HUES64 (cell line): ENCODE measurements around the gene CRYBG1.
"Not testable (repeated sequence)": the region's sequence is repeated elsewhere in the genome, so short reads cannot be mapped to it uniquely, and the experiment has no call there.

Experiments used
- H3K27ac ChIP-seq: 2 replicates; pipeline ENCODE4 v1.7.0; 2013; ENCODE audit warnings: low read depth, low read length, inconsistent platforms
- H3K27me3 ChIP-seq: 2 replicates; pipeline ENCODE4 v1.6.1; 2013; ENCODE audit warnings: mild to moderate bottlenecking, low read length; ENCODE audit not compliant: insufficient read depth
- H3K36me3 ChIP-seq: 2 replicates; pipeline ENCODE4 v1.6.1; 2013; ENCODE audit warnings: mild to moderate bottlenecking, low read length; ENCODE audit not compliant: insufficient read depth
- H3K4me1 ChIP-seq: 2 replicates; pipeline ENCODE4 v1.6.1; 2013; ENCODE audit warnings: mild to moderate bottlenecking, low read length, moderate library complexity; ENCODE audit not compliant: insufficient read depth
- H3K4me3 ChIP-seq: 2 replicates; pipeline ENCODE4 v1.5.1; 2013; ENCODE audit warnings: mild to moderate bottlenecking, low read length, moderate library complexity
- H3K9ac ChIP-seq: 2 replicates; pipeline ENCODE4 v1.6.1; 2013; ENCODE audit warnings: mild to moderate bottlenecking, low read depth, low read length
- H3K9me3 ChIP-seq: 2 replicates; pipeline ENCODE4 v1.6.1; 2013; ENCODE audit warnings: low read depth, low read length; ENCODE audit not compliant: insufficient read depth
- WGBS: fragments of 150-250, 120-280 bp; methylation state at CpG from one replicate; pipeline ENCODE4 v1.1.7; 2013; ENCODE audit warnings: missing lambda C conversion rate; 5-methylcytosine and 5-hydroxymethylcytosine counted together

CRYBG1 gene

DNA sequence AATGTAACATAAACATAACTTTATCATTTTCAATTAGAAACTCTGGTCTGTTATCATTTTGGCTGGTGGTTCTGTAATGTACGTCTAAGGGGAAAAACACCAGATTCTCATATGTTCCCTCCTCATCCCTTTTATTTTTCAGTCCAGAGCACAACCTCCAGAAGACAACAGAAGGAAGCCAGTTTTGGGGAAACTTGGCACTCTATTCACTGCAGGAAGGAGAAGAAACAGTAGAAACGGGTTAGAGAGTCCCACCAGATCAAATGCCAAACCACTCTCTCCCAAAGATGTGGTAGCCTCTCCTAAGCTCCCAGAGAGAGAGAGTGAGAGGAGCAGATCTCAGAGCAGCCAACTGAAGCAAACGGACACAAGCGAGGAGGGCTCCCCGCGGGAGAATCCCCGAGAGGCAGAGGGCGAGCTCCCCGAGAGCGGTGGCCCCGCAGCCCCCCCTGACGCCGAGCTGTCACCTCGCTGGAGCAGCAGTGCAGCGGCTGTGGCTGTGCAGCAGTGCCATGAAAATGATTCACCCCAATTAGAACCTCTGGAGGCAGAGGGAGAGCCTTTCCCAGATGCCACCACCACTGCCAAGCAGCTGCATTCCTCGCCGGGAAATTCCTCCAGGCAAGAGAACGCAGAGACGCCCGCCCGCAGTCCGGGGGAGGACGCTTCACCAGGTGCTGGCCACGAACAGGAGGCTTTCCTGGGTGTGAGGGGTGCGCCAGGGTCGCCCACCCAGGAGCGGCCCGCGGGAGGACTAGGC is 151.0 kb downstream of the CRYBG1 start:
- H3K27me3 ChIP-seq: peaks cover 87% of the 10 kb centered on the region
- WGBS: under 1% methylated on average over 27 of the region's 29 CpGs
- H3K4me1 ChIP-seq: peaks cover 22% of the 10 kb centered on the region
- no peaks in the 10 kb centered on the region for H3K9me3 ChIP-seq
- H3K27ac ChIP-seq: no peak overlapping the region
- no peak overlapping the region for H3K9ac ChIP-seq
- no peaks in the 10 kb centered on the region for H3K36me3 ChIP-seq
- peak overlapping the region; percentile 56 for H3K4me3 ChIP-seq

DNA sequence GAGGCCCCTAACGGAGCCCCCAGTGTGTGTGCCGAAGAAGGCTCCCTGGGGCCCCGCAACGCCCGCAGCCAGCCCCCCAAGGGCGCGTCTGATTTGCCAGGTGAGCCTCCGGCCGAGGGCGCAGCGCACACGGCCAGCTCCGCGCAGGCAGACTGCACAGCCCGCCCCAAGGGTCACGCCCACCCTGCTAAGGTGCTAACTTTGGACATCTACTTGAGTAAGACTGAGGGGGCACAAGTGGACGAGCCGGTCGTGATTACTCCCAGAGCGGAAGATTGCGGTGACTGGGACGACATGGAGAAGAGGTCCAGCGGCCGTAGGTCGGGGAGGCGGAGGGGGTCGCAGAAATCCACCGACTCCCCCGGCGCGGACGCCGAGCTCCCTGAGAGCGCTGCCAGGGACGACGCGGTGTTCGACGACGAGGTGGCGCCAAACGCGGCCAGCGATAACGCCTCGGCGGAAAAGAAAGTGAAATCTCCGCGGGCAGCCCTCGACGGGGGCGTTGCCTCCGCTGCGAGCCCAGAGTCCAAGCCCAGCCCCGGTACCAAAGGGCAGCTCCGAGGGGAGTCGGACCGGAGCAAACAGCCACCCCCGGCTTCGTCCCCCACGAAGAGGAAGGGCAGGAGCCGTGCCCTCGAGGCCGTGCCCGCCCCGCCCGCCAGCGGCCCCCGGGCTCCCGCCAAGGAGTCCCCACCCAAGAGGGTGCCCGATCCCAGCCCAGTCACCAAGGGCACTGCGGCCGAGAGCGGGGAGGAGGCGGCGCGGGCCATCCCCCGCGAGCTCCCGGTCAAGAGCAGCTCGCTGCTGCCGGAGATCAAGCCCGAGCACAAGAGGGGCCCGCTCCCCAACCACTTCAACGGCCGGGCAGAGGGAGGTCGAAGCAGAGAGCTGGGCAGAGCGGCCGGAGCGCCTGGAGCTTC is 151.8 kb downstream of the CRYBG1 start:
- Histone ChIP-seq H3K36me3 (no peaks in the 10 kb centered on the region), H3K9ac (no peak overlapping the region), H3K27ac (no peak overlapping the region), H3K9me3 (no peaks in the 10 kb centered on the region), H3K4me3 (peak overlapping the region; percentile 56), H3K4me1 (peaks cover 22% of the 10 kb centered on the region), H3K27me3 (peaks cover 81% of the 10 kb centered on the region)
- WGBS: 1% methylated on average over 90 of the region's 90 CpGs

DNA sequence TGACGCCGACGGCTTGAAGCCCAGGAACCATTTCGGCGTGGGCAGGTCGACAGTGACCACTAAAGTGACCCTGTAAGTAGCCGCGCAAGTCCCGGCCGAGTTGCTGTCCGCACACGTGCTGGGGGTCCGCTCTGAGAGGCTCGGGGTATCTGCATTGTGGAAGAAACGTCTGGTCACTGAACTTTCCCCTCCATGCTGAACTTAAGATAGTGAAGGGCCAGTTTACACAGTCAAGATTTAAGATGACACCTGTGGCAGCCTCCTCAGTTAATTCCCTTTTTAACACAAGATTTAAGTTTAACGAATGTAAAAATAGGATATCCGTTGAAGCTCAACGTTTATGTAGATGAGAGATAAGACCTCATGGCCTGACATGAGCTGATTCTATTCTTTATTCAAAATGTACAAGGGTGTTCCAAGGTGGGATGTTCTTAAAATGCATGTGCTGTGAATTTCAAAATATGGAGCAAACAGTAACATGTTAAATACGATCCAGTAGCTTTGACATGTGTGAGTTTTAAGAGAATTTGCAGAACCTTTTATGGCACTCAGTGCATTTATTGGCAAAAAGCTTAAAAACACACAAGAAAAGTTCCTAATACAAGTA is 152.6 kb downstream of the CRYBG1 start:
- Histone ChIP-seq H3K9me3 (no peaks in the 10 kb centered on the region), H3K36me3 (no peaks in the 10 kb centered on the region), H3K27me3 (peaks cover 74% of the 10 kb centered on the region), H3K27ac (no peak overlapping the region), H3K4me3 (peak overlapping the region; percentile 56), H3K9ac (no peak overlapping the region), H3K4me1 (peaks cover 22% of the 10 kb centered on the region)
- 14% methylated on average over 19 of the region's 19 CpGs for WGBS

DNA sequence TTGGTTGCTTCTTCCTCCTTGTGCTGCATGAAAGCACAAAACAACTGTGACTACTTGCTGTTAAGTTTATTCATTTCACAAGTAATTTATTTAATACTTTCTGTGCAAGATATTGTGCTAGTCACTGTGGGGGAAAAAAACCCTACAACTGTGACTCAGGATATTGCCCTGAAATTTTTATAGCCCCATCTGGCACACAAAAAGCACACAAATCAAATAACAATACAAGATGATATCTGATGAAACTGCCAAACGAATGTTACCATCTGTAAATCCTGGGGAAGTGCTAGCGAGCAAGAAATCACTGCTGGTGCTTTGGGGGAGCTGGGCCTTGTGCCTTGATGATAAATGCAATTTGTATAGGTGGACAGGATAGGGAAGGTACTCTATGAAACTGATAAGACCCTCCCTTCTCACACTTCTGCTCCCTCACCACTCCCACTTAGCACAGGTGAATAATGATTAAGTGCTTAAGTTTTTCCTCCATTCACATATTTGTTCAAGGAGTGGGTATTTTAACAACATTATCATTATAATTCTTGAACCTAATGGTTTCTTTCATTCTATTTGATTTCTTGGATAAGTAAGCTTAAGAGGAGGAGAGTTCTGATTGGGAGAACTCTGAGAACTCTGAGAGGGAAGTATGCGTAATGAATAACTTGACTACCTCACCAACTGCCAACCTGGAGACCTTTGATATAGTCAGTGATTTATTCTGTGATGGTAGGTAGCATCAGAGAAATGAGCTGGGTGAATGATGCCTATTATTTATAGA is 153.5 kb downstream of the CRYBG1 start:
- peaks cover 65% of the 10 kb centered on the region for H3K27me3 ChIP-seq
- peaks cover 22% of the 10 kb centered on the region for H3K4me1 ChIP-seq
- H3K36me3 ChIP-seq: no peaks in the 10 kb centered on the region
- no peak overlapping the region for H3K9ac ChIP-seq
- H3K9me3 ChIP-seq: no peaks in the 10 kb centered on the region
- H3K27ac ChIP-seq: no peak overlapping the region
- 76% methylated on average over 3 of the region's 3 CpGs for WGBS
- H3K4me3 ChIP-seq: no peak overlapping the region

DNA sequence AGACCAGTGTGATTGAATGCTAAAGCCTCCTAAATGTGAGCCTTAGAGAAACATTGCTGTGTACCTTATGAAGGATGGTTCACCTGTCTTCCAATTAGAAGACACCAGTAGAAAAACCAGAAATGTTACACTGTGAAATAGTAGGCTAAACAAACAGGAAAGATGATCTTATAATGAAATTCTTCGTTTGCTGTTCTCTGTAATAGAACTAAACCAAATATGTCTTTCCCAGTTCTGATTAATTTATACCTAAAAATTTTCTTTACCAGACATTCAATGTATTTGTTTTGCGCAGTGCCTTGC is 154.0 kb downstream of the CRYBG1 start:
- WGBS: 90% methylated on average over 2 of the region's 2 CpGs
- H3K4me3 ChIP-seq: no peak overlapping the region
- H3K9me3 ChIP-seq: no peaks in the 10 kb centered on the region
- peaks cover 59% of the 10 kb centered on the region for H3K27me3 ChIP-seq
- peaks cover 19% of the 10 kb centered on the region for H3K4me1 ChIP-seq
- no peak overlapping the region for H3K9ac ChIP-seq
- H3K27ac ChIP-seq: no peak overlapping the region
- H3K36me3 ChIP-seq: no peaks in the 10 kb centered on the region

DNA sequence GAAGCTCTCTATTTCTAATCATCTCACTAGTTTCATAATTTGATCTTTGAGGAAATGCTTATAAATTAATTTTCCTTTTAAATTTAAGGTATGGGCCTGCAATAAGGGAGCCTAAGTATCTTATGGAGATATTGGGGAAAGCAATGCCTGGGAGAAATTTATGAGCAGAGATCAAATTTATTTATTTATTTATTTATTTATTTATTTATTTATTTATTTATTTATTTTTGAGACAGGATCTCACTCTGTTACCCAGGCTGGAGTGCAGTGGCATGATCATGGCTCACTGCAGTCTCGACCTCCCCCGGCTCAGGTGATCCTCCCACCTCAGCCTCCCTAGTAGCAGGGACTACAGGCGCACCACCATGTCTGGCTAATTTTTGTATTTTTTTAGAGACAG is 155.1 kb downstream of the CRYBG1 start:
- 88% methylated on average over 3 of the region's 3 CpGs for WGBS
- not testable (repeated sequence) for H3K9me3 ChIP-seq, H3K27ac ChIP-seq, H3K36me3 ChIP-seq, H3K4me3 ChIP-seq, H3K9ac ChIP-seq
- peaks cover 15% of the 10 kb centered on the region; the same call in 1 of the 2 replicates for H3K4me1 ChIP-seq
- H3K27me3 ChIP-seq: peaks cover 49% of the 10 kb centered on the region

DNA sequence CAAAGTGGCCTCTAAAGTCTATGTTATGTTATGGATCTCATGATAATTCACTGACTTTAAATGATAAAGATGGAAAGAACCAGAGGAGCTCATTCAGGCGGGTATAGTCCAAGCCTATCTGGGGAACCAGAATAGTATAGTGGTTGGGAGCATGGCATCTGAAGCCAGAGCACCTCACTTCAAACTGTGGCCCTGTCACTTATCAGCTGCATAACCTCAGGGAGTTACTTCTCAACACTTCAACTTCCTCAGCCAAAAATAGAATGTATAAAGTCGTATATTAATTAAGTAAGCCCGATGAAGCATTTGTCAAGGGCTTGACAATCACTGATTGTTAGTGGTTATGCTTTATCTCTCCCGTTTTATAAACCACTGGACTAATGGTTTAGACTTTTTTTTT is 156.1 kb downstream of the CRYBG1 start:
- WGBS: 69% methylated on average over 4 of the region's 4 CpGs
- peaks cover 5% of the 10 kb centered on the region; the same call in 1 of the 2 replicates for H3K4me1 ChIP-seq

DNA sequence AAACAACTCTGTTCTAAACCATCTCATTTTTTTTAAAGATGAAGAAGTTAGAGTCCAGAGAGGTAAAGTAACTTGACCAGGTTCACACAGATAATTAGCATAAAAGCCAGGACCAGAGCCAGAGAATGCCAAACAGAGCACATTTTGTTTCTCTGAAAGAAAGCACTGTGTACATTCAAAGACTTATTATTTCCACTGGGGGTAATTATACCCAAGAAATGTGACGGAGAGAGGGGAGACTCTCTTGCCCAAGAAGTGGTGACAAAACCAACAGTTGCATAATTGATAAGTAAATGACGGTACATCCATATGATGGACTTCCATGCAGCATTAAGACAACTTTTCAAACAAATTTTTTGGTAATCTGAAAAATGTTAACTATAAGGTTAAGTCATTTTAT is 157.2 kb downstream of the CRYBG1 start:
- Histone ChIP-seq H3K27ac (no peak overlapping the region), H3K27me3 (peaks cover 27% of the 10 kb centered on the region), H3K36me3 (no peaks in the 10 kb centered on the region), H3K9ac (no peak overlapping the region), H3K9me3 (no peaks in the 10 kb centered on the region), H3K4me1 (peaks cover 4% of the 10 kb centered on the region; the same call in 1 of the 2 replicates), H3K4me3 (no peak overlapping the region)
- 92% methylated on average over 1 of the region's 2 CpGs for WGBS

More for the DNA sequence above, 156.1 kb downstream of the CRYBG1 start:
- Histone ChIP-seq H3K4me3 (no peak overlapping the region), H3K27me3 (peaks cover 38% of the 10 kb centered on the region), H3K27ac (no peak overlapping the region), H3K9ac (no peak overlapping the region), H3K36me3 (no peaks in the 10 kb centered on the region), H3K9me3 (no peaks in the 10 kb centered on the region)

DNA sequence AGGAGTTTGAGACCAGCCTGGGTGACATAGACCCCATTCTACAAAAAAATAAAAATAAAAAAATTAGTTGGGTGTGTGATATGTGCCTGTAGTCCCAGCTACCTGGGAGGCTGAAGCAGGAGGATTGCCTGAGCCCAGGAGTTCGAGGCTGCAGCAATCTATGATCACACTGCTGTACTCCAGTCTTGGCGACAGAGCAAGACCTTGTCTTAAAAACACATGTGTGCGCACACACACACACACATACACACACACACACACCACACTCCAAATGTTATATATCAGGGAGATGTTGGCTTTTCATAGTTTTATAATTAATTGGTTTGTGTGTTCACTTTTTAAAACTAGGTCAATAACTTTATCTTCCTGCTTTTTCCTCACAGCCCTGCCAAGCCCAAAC is 158.2 kb downstream of the CRYBG1 start:
- Histone ChIP-seq H3K4me3 (no peak overlapping the region), H3K4me1 (peaks cover under 1% of the 10 kb centered on the region; the same call in 1 of the 2 replicates), H3K27me3 (peaks cover 17% of the 10 kb centered on the region)

DNA sequence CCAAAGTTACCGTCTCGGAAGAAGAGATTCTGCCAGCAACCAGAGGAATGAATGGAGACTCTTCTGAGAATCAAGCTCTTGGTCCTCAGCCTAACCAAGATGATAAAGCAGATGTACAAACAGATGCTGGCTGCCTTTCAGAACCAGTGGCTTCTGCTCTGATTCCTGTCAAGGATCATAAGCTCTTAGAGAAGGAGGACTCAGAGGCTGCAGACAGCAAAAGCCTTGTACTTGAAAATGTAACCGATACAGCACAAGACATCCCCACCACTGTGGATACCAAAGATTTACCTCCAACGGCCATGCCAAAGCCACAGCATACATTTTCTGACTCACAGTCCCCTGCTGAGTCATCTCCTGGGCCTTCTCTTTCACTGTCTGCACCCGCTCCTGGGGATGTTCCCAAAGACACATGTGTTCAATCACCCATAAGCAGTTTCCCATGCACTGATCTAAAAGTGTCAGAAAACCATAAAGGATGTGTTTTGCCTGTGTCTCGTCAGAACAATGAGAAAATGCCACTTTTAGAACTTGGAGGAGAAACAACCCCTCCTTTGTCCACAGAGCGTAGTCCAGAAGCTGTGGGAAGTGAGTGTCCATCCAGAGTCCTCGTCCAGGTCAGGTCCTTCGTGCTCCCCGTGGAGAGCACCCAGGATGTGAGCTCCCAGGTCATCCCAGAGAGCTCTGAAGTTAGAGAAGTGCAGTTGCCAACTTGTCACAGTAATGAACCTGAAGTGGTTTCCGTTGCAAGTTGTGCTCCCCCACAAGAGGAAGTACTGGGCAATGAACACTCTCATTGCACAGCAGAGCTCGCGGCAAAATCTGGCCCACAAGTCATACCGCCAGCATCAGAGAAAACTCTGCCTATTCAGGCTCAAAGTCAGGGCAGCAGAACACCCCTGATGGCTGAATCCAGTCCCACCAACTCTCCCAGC is 159.2 kb downstream of the CRYBG1 start:
- H3K9ac ChIP-seq: no peak overlapping the region
- H3K27ac ChIP-seq: no peak overlapping the region
- 91% methylated on average over 14 of the region's 14 CpGs for WGBS

More for the DNA sequence above, 158.2 kb downstream of the CRYBG1 start:
- Histone ChIP-seq H3K36me3 (no peaks in the 10 kb centered on the region), H3K9me3 (no peaks in the 10 kb centered on the region), H3K27ac (no peak overlapping the region), H3K9ac (no peak overlapping the region)
- WGBS: 98% methylated on average over 2 of the region's 3 CpGs

More for the DNA sequence above, 159.2 kb downstream of the CRYBG1 start:
- no peak overlapping the region for H3K4me3 ChIP-seq
- no peaks in the 10 kb centered on the region for H3K4me1 ChIP-seq
- H3K27me3 ChIP-seq: peaks cover 7% of the 10 kb centered on the region
- H3K9me3 ChIP-seq: no peaks in the 10 kb centered on the region
- no peaks in the 10 kb centered on the region for H3K36me3 ChIP-seq
